HG02870 (cell line): ENCODE measurements around the gene BSG.
"Not testable (repeated sequence)": the region's sequence is repeated elsewhere in the genome, so short reads cannot be mapped to it uniquely, and the experiment has no call there.

Experiments used
- ATAC-seq: cut with Tn5 transposase; IDR thresholded peaks from one replicate; pipeline ENCODE4 v1.9.1; 2021; ENCODE audit warnings: mild to moderate bottlenecking, moderate library complexity; ENCODE audit not compliant: unreplicated experiment

Gene BSG

DNA sequence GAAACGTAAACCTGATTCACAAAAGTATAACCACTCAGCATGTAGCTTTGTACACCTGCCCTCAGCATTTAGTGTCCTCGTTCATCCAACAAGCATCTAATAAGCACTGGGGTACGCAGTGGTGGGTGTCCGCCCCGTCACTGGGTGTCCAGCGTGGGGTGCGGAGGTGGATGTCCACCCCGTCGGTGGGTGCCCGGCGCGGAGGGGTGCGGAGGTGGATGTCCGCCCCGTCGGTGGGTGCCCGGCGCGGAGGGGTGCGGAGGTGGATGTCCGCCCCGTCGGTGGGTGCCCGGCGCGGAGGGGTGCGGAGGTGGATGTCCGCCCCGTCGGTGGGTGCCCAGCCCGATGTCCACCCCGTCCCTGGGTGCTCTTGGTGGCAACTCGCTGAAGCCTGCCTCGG lies 12.8 kb downstream of the BSG start:
- ATAC-seq: not testable (repeated sequence)

DNA sequence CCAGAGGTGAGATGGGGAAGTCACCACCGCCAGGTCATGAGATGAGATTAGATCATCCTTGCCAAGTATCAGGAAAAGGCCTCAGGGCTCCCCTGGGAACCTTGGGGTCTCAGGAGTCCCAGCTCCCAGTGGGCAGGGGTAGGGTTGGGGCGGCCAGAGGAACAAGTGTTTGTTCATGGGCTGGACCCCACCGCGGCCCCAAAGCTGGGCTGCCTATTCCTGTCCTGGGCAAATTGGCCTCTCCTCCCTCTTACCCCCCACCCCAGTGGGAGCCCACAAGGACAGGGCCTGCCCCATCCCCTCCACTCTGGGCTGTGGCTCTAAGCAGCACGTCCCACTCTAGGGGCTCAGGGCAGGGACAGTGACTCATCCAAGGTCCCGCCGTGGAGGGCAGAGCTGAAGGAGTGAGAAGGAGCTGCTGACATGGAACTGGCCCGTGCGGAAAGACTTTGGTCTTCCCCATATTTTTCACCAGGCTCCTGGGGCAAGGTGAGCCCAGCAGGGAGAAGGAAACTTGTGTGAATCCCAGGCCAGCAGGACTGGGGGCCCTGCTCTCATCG lies 13.2 kb downstream of the BSG start:
- no peak for ATAC-seq

DNA sequence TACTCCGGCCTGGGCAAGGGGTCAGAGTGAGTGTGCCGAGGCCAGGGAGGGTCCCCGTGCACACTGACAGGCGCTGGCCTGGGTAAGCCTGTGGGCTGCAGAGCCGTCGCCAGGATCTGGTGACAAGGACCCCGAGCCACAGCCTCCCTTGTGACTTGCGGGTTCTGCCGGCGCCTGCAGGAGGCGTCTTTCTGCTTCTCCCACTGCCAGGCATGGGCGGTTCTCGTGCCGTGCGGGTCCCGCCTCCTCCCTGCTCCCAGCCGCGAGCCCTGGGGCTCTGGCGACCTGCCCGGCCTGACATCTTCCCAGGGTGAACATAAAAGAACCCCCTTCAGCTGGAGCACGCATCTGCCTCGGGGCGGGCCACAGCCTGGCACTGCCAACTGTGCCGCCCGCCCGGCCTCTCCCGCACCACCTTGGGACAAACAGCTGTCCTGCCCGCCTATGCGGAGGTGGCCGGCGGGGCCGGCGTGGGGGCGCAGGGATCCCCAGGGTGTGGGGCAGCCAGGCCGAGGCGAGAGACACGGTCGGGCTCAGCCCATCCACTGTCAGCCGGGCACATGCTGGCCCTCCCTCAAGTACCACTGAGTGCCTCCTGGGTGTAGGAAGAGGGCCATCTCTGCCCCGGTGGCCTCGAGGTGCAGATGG lies 15.8 kb downstream of the BSG start:
- ATAC-seq: no peak

DNA sequence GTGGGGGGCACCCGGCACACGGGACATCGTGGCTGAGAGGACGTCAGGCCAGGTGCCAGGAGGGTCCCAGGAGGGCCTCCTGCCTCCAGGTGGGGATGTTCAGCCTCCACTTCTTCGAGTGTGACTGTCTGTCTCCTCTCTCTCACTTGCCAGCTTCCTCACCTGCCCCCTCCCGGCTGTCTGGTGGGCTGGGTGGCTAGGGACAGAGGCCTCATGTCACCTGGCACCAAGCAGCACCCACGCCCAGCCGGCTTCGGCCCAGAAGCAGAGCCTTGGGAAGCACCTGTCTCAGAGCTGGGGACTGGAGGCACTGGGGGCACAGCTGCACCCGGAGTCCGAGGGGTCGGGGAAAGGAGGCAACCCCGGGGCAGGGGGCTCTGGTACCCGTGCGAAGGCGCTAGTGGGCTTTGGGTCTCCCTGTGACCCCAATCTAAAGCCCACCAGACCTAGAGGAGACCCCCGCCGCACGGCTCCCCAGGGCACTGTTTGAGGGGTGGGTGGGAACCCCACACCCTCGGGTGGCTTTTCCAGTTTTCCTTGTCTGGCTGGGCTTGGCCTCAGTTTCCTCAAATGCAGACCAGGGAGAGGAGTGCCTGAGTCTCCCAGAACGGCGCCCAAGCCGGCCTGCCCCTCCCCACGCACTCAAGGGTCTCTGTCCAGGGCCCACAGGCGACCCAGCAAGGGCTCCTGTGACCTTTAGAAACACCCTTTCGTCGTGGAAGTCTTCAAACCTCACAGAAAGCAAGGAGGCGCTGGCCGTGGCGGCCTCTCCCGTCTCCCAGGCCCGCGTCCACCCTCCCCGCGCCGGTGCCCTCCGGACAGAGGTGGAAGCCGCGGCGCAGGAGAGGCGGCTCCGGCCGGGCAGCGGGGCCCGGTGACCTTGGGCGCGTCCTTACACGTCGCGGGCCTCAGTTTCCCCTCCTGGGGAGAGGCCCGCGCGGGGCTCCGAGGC lies 16.6 kb downstream of the BSG start:
- ATAC-seq: no peak

DNA sequence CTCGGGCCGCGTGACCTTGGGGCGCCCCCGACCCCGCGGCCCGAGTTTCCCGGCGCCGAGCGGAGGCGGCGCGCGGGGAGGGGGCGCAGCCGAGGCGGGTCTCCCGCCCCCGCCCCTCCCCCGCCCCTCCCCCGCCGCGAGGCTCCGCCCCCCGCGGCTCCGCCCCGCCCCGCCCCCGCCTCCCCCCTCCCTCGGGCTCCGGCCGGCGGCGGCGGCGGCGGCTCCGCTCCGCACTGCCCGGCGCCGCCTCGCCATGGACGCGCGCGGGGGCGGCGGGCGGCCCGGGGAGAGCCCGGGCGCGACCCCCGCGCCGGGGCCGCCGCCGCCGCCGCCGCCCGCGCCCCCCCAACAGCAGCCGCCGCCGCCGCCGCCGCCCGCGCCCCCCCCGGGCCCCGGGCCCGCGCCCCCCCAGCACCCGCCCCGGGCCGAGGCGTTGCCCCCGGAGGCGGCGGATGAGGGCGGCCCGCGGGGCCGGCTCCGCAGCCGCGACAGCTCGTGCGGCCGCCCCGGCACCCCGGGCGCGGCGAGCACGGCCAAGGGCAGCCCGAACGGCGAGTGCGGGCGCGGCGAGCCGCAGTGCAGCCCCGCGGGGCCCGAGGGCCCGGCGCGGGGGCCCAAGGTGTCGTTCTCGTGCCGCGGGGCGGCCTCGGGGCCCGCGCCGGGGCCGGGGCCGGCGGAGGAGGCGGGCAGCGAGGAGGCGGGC lies 17.4 kb downstream of the BSG start, which contains the start of gene HCN2:
Gene HCN2, plus strand, starts transcription at position 189 of the 703 bp plus-strand sequence. Its CDS starts 65 bp downstream, at position 254.
- no peak for ATAC-seq

DNA sequence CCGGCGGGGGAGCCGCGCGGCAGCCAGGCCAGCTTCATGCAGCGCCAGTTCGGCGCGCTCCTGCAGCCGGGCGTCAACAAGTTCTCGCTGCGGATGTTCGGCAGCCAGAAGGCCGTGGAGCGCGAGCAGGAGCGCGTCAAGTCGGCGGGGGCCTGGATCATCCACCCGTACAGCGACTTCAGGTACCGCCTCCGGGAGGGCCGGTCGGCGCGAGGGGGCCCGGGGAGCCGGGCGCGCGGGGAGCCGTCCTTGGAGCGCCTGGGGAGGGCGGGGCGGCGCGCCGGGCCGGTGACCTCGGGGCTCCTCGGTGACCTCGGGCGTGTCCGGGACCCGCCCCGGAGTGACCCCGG lies 18.0 kb downstream of the BSG start:
- no peak for ATAC-seq

DNA sequence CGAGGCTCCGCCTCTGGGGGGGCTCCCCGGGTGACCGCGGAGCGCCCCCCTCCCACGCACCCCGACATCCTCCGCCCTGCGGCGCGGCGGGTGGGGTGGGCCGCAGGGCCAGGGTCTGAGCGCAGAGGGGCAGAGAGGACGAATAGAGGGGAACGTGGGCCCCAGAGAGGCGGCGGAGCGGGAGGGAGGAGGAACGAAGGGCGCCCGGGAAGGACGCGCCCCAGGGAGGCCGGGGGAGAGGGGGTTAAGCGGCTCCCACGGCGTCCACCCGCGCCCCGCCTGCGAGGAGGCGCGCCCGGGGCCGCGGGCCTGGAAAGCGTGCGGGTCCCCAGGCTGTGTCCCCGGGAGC lies 18.3 kb downstream of the BSG start:
- no peak for ATAC-seq

DNA sequence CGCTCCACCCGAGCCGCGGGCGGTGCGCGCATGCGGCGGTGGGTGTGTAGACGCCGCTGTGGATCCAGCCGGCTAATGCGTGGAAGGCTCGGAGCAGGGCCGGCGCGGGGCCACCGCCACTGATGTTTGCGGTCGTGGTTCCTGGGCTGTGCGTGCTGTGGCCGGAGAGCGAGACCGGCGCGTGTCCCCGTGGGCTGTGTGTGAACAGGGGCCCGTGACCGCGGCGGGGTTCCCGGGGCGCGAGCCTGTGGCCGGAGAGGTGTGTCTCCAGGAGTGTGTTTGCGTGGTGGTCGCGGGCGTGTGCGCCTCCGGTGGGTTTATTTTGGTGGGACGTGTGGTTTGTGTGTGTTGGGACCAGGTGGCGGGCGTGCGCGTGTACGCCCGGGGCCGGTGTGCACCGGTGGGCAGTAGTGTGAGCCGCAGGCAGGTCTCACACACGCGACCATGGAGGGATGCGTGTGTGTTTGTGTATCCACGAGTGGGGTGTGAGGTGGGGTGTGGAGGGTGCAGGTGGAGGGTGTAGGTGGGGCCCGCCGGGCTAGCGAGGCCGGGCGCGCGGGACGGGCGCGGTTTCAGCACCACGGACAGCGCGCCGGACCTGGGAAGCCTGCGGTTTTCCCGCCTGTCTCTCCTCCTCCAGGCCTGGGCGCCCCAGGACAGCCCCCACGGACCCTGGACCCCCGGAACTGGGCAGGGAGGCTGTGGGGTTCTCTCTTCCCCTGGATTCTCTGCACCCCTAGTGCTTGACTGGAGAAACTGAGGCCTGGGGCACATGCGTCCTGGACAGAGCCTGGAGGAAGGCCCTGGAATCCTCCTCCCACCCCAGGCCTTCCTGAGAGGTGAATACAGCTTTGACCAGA lies 18.9 kb downstream of the BSG start:
- no peak for ATAC-seq

DNA sequence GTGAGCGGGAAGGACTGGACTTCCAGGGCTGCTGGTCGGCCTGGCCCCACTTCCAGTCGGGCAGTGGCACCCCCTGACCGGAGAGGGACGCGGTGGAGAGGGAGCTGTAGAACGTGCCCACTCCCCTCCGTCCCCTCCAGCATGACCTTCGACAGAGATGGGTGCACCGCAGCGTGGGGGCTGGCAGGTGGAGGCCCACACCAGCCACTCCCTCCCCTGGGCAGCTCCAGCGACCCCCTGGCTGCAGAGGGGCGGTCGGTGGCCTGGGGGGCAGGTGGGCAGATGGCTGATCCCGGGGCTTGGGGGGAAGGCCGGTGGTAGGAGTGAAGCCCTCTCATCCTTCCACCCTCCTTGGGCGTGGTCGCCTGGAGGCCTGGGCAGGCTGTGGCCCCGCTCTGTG lies 19.7 kb downstream of the BSG start:
- ATAC-seq: no peak

DNA sequence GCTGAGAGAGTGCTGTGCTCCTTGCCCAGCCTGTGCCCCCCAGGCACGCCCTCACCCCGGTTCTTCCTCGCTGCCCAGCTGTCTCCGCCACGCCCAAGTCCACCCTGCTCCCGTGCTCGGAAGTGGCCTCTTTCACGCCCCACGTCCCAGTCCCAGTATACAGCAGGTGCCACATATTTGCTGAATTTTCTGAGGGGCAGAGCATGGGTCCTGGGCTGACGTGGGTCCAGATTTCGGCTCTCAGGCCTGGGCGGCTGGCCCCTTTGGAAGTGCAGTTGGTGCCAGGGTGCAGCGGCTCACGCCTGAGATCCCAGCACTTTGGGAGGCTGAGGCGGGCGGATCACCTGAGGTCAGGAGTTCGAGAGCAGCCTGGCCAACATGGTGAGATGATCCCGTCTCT lies 20.7 kb downstream of the BSG start:
- no peak for ATAC-seq

DNA sequence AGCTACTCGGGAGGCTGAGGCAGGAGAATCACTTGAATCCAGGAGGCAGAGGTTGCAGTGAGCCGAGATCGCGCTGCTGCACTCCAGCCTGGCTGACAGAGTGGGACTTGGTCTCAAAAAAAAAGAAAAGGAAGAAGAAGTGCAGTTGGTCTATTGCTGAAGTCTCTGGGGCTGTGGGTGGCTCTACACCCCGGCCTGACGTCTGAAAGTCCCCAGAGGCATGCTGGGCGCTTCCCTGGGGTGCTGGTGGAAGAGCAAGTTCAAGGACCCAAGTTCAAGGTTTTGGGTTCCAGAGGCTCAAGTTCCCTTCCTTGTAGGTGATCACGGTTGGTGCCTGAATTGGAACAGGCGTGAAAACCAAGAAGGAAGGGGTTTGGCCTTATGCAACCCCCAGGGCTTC lies 21.1 kb downstream of the BSG start:
- no peak for ATAC-seq

DNA sequence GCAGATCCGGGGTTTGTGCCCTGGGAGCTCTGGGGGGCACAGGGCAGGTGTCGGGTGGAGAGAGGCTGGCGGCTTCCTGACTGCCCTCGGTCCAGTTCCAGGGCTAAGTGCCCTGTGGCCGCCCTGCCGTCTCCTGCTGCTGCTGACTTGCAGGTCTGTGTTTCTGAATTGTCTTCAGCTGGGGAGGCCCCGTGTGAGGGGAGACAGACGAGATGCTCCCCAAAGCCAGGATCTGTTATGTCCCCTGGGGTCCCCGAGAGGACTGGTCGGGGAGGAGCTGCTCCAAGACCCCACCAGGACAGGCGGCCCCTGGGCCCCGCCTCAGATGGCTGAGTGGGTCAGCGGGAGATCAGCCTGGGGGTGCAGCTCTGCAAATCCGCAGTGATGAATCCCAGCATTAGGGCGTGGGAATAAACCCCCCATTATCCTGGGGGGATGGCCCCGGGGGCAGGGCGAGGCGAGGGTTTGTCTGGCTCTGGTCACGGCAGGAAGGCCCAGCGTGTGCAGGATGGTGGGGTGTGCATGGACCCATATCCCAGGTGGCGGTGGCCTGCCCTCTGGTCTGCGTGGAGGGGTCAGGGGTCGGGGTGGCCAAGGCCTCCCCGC lies 22.0 kb downstream of the BSG start:
- ATAC-seq: no peak

DNA sequence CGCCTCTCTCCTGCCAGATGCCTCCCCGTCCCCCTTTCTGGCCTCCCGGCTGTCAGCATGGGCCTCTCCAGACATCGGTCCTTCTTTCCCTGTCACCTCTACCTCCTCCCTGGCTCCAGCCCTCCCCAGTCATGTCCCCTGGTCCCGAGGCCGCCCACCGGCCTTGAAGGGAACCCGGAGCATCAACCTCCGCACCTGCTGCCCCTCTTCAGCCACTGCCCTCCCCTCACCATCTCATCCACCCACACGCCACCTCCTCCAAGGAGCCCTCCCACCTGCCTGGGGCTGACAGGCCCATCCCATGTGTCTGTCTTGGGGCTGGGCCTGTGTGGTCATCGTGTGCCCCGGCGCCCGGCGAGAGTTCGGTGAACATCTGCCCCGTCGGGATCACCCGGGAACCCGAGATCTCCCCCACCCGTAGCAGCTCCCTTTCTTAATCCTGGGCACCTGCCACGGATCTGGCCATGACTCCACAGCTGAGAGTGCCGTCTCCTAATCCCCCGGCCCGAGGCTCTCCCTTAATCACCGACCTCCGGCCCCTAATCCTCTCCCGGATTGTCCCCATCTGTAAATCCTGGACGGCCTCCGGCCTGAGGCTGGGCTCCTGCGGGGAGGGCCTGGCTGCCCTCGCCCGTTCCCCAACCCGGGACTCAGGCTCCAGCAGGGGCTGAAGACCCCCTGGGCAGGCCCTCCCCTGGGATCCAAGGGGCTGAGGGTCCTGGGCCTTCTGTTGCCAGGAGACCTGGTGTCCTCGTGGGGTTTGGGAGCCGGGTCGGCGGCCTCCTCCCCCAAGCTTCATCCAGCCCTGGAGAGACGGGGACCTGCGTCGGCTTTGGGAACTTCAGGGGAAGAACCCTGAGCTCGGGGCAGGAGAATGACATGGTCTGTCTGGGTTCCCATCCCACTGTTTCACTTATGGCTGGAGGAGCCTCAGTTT lies 23.2 kb downstream of the BSG start:
- ATAC-seq: no peak

DNA sequence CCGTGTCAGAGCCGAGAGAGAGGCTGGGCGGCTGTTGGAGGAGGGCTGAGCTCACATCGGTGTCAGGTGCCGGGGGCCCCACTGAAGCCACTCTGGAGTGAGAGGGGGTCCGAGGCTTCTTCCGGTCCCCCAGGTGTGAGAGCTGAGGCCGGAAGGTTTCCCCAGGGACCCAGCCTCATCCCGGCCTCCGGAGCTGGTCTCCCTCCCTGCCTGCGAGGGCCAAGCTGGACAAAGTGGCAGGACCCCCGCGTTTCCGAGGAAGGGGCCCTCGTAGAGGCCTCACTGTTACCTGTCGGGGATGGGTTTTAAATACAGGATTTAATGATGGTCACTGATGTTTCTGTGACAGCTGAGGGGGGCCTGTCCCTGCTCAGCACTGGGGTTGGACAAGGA lies 23.9 kb downstream of the BSG start:
- ATAC-seq: no peak

DNA sequence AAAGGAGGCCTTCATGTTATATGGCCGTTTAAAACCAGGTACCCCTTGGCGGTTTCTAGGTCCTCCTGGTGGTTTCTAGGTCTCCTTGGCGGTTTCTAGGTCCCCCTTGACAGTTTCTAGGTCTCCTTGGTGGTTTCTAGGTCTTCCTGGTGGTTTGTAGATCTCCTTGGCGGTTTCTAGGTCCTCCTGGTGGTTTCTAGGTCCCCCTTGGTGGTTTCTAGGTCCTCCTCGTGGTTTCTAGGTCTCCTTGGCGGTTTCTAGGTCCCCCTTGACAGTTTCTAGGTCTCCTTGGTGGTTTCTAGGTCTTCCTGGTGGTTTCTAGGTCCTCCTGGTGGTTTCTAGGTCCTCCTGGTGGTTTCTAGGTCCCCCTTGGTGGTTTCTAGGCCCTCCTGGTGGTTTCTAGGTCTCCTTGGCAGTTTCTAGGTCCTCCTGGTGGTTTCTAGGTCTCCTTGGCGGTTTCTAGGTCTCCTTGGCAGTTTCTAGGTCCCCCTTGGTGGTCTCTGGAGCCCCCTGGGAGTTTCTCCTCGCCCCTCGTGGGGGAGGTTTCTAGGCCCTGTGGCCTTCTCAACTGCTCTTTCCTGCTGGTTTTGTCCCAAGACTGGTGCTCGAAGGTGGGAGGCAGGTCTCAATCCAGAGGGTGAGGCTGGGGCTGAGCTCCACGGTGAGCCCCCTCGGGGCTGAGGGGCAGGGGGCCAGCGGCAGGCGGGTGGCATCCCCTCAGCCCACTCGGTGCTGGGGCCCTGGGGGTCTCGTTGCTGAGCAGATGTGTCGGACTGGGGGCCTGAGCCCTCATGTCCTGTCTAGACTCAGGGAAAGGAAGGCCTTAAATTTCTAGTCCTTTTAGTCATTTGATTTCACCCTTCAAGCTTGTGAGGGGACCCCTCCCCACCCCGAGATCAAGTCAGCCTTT lies 25.3 kb downstream of the BSG start:
- ATAC-seq: no peak

DNA sequence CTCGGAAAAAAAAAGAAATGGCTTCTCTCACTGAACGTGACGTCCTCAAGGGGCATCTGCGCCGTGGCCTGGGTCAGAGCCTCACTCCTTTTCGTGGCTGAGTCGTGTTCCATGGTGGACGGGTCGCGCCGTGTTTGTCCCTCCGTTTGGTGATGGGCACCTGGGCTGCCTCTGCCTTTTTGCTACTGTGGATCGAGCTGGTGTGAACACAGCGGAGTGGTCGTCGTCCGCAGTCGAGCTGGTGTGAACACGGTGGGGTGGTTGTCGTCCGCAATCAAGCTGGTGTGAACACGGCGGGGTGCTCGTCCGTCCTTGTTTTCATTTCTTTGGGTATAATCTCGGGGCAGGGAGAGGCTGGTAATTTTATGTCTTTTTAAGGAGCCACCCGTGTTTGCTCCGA lies 28.9 kb downstream of the BSG start:
- no peak for ATAC-seq

DNA sequence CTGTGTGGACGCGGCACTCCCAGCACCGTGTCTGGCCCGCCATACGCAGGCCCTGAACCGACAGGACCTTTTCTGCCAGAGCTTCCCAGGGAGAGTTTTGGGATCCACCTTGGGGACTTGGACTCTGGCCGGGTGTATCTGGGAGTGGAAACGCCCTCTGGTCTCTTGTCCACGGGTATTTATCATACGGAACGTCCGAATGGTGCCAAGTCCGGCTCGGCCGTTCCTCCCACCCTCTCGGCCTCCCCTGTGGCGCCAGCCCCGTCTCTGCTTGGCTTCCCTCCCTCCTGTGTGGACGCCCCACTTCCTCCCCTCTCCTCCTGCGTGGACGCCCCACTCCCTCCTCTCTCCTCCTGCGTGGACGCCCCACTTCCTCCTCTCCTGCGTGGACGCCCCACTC lies 29.4 kb downstream of the BSG start:
- ATAC-seq: no peak
